GM12873 (cell line): ENCODE measurements around the gene SPNS3.

ENCODE experiments used
- CTCF ChIP-seq: IDR thresholded peaks from 2 replicates; pipeline ENCODE4 v1.5.1; 2012; ENCODE audit warnings: low read depth, mild to moderate bottlenecking, moderate library complexity, low read length, control low read depth; ENCODE audit not compliant: insufficient read depth; ENCODE audit errors: missing control alignments

The SPNS3 gene

GRCh38 chr17:4527566-4528125 is 93.9 kb downstream of the SPNS3 start:
- no peak for TF ChIP-seq CTCF

- no peak for TF ChIP-seq CTCF
Observed at GRCh38 chr17:4529533-4530152, 95.9 kb downstream of the SPNS3 start.

- TF ChIP-seq CTCF, result no peak
Observed at GRCh38 chr17:4530799-4531730, 97.3 kb downstream of the SPNS3 start.

GRCh38 chr17:4531988-4532736 is 98.4 kb downstream of the SPNS3 start:
- TF ChIP-seq CTCF, result no peak

- no peak for TF ChIP-seq CTCF
Observed at GRCh38 chr17:4532860-4533522, 99.3 kb downstream of the SPNS3 start.

GRCh38 chr17:4533523-4534504 is 100.1 kb downstream of the SPNS3 start:
- TF ChIP-seq CTCF, result no peak
